Retinal pigment epithelial cell (primary cell): ENCODE measurements around the gene EIF6.
A peak's percentile ranks its signal among the peaks of the same experiment; 100 is the strongest.

Experiments
- DNase-seq: peaks from one replicate; pipeline ENCODE4 v3.0.0-alpha.2; 2010; ENCODE audit warnings: low read depth
- H3K4me3 ChIP-seq: 2 replicates; pipeline ENCODE4 v1.5.1; 2011; ENCODE audit warnings: mild to moderate bottlenecking, low read length, control low read depth, moderate library complexity
- TF ChIP-seq, protein P1 (sequence below): conservative IDR thresholded peaks from 2 replicates; pipeline ENCODE4 v1.5.1; 2011; ENCODE audit warnings: low read depth, low read length, control low read depth, inconsistent platforms

EIF6 gene

DNA sequence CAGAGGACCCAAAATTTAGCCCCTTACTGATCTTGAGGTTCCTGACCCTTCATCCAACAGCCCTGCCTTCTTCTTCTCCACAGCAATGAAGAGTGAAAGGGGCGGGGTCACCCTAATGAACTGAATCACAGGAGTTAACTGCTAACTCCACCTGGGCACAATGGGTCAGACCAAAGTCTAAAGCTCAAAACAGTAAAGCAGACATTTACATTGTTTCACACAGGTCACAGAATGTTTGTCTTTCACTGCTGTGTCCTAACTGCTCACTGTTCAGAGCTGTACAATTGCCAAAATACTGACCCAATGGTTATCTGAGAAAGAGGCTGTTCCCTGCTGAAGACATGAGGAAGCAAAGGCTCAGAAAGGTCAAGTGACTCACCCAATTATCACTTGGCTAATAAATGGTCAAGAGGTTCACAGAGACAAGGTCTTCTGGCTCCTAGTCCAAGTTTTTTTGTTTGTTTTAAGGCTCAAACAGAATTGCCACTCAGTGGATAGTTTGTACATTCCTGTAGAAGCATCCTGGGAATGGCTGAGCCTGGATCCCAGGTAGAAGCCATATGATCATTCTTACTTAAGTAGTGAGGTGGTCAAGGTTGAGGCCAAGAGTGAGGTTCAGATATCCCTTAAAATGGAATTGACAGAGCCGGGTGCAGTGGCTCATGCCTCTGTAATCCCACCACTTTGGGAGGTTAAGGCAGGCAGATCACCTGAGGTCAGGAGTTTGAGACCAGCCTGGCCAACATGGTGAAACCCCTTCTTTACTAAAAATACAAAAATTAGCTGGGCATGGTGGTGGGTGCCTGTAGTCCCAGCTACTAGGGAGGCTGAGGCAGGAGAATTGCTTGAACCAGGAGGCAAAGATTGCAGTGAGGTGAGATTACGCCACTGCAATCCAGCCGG, 42.8 kb upstream of the EIF6 start:
- DNase-seq, result no peak
- TF ChIP-seq, protein P1, sequence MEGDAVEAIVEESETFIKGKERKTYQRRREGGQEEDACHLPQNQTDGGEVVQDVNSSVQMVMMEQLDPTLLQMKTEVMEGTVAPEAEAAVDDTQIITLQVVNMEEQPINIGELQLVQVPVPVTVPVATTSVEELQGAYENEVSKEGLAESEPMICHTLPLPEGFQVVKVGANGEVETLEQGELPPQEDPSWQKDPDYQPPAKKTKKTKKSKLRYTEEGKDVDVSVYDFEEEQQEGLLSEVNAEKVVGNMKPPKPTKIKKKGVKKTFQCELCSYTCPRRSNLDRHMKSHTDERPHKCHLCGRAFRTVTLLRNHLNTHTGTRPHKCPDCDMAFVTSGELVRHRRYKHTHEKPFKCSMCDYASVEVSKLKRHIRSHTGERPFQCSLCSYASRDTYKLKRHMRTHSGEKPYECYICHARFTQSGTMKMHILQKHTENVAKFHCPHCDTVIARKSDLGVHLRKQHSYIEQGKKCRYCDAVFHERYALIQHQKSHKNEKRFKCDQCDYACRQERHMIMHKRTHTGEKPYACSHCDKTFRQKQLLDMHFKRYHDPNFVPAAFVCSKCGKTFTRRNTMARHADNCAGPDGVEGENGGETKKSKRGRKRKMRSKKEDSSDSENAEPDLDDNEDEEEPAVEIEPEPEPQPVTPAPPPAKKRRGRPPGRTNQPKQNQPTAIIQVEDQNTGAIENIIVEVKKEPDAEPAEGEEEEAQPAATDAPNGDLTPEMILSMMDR, result no peak
- H3K4me3 ChIP-seq, result no peak overlapping the region

DNA sequence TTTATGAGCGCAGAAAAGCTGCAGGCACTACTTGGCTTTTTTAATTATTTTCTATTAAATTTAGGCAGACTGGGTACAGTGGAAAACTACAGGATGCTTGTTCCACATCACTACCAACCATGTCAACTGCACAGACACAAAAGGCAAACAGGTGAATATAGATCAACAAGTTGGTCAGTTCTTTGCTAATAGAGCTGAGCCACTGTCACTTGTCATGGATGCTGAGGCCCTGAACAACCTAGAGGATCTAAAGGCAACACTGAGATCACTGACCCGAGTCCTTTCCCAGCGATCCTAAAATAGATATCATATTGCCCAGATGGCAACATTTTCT, 42.1 kb upstream of the EIF6 start:
- TF ChIP-seq, protein P1, result no peak
- H3K4me3 ChIP-seq, result no peak overlapping the region
- DNase-seq, result no peak

DNA sequence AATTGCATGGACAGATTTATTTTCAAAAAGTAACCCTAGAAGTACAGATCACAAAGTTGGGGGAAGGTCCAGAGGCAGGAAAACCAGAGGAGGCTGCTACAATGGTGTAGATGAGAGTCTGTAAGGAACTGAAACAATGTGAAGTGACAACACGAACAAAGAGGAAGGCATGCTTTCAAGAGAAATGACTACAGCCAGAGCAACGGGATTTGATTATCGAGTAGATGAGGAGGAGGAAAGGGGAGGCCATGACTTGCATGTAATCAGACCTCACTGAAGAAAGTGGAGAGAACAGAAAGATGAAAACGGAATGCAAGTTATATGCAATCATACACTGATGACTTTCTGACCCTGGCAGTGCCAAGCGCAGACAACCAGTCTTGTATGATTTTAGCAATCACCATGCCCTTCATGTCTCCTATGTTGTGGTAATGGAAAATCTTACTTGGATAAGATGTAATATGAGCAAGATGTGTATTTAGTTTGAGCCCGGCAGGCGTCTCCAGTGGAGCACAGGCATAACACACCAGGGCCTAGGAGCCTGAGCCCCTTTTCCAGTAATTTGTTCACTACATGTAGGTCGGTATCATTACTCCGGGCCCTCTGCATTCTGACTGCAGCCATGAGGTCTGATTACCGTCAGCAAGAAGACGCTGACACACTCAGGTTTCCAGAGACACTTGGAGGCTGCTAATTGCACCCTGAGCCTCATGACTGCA, 41.6 kb upstream of the EIF6 start:
- no peak overlapping the region for H3K4me3 ChIP-seq
- DNase-seq, result peak; percentile 49
- TF ChIP-seq, protein P1, result no peak

DNA sequence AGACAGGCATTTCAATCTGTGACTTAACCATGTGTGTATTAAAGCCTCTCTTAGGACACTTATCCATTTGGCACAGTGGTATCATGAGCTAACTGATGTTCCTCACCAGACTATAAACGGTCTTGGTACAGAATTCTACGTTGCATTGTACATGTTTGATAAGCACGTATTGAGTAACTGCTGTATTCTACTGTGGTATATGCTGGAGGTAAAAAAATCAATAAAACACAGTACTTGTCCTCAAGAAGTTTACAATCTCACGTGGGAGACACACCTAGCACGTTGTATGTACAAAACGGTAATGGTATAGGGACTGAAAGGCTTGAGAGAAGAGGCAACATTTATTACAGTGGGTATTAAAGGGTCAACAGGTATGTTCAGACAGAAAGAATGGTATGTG, 40.8 kb upstream of the EIF6 start:
- TF ChIP-seq, protein P1, result no peak
- no peak for DNase-seq
- no peak overlapping the region for H3K4me3 ChIP-seq

DNA sequence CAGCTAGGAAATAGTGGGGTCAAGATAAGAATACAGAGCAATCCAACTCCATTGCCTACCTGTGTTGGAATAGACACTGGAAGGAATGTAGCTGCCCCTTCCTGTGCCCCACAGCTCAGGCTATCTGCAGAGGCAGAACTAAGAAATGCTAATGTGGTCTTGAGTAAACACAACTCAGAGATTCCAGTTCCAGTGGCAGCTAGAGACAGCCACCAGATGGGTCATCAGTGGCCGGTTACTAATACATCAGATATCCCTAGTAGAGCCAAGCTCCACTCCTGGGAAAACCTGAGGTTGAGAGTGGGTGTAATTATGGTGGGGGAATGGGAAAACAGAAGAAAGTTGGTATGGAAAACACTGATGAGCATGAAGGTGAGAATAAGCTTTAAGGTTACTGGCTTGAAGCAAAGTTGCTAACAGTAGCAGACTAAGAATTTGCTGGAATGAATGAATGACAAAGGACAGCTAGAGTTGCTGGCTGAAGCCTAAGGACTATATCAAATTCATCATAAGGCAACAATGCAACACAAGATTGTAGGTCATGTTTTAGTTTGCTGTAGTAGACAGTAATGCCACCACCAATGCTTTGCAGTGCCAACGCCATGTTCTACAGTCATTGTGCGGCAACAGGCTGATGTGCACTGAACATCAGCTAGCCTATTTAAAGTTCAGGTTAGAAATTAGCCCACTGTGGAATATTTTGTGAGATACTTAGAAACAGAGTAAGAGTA, 36.0 kb upstream of the EIF6 start:
- TF ChIP-seq, protein P1, result no peak
- no peak overlapping the region for H3K4me3 ChIP-seq
- DNase-seq, result no peak

DNA sequence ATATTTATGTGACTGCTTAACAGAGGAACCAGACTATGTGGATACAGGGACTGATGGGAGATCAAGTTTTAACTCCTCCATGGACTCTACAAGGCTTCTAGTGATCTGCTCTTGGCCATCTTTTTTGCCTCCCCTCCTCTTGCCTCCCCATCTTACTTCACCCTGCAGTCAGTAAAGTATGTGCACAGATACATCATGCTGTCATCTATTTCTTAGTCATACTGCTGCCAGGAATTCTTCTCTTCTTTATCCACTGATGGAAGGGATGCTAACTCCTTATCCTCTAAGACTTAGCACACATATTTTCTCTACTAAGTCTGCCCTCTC, 35.3 kb upstream of the EIF6 start:
- TF ChIP-seq, protein P1, result no peak
- no peak for DNase-seq
- H3K4me3 ChIP-seq, result no peak overlapping the region
